ENCODE measurements around the gene HMOX1.

The HMOX1 gene

GRCh38 chr22:35409783-35410662 is 29.1 kb downstream of the HMOX1 start:
- no peak for DNase-seq

DNA sequence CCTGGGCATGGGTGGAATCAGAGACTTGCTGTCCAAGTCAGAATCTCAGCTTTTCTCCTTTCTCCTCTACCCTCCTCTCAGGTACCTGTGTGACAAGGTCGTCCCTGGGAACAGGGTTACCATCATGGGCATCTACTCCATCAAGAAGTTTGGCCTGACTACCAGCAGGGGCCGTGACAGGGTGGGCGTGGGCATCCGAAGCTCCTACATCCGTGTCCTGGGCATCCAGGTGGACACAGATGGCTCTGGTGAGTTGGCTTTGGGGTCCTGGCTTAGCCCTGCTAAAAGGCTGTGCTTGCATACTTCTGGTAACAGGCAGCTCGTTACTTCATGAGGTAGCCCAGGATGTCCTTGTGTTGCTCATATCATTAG is 29.8 kb downstream of the HMOX1 start:
- no peak for DNase-seq

DNA sequence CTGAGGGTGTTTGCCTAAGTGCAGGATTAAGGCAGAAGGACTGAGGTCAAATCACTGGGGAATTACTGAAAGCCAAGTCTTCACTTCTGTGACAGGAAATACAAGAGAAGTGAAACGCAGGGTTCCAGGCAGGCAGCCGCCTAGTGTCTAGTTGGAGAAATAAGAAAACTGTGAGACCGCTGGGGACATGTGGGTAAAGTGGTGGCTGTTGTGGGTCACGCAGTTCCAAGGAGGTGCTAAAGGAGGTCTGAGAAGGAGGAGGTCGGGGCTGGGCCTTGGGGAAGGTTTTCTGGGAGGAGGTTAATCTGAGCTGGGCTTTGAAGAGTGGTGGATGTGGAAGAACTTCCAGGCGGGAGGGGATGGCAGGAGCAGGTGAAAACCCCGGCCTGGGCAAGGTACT is 30.2 kb downstream of the HMOX1 start:
- no peak for DNase-seq

- DNase-seq = no peak
Observed at GRCh38 chr22:35413624-35414023, 32.7 kb downstream of the HMOX1 start.

GRCh38 chr22:35417606-35418005 is 36.7 kb downstream of the HMOX1 start:
- no peak for DNase-seq

- DNase-seq = no peak
Observed at GRCh38 chr22:35418088-35418487, 37.2 kb downstream of the HMOX1 start.

GRCh38 chr22:35418731-35419130 is 37.8 kb downstream of the HMOX1 start:
- DNase-seq = no peak

GRCh38 chr22:35419756-35420155 is 38.9 kb downstream of the HMOX1 start:
- no peak for DNase-seq

GRCh38 chr22:35421121-35421520 is 40.2 kb downstream of the HMOX1 start:
- no peak for DNase-seq

- no peak for DNase-seq
Observed at GRCh38 chr22:35422145-35422544, 41.2 kb downstream of the HMOX1 start.

GRCh38 chr22:35422936-35423335 is 42.0 kb downstream of the HMOX1 start:
- DNase-seq = no peak

DNA sequence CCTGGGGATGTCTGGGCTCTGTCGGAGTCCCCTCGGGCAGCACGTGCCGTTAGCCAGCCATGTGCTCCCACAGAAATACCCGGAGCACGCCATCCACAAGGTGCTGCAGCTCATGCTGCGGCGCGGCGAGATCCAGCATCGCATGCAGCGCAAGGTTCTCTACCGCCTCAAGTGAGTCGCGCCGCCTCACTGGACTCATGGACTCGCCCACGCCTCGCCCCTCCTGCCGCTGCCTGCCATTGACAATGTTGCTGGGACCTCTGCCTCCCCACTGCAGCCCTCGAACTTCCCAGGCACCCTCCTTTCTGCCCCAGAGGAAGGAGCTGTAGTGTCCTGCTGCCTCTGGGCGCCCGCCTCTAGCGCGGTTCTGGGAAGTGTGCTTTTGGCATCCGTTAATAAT is 43.2 kb downstream of the HMOX1 start:
- DNase-seq = no peak

GRCh38 chr22:35424761-35425160 is 43.9 kb downstream of the HMOX1 start:
- DNase-seq = no peak

GRCh38 chr22:35425546-35425945 is 44.6 kb downstream of the HMOX1 start:
- no peak for DNase-seq

- peak; percentile 78 for DNase-seq
Observed at GRCh38 chr22:35425971-35426800, 45.3 kb downstream of the HMOX1 start.

GRCh38 chr22:35426801-35427140 is 45.9 kb downstream of the HMOX1 start:
- no peak for DNase-seq

DNA sequence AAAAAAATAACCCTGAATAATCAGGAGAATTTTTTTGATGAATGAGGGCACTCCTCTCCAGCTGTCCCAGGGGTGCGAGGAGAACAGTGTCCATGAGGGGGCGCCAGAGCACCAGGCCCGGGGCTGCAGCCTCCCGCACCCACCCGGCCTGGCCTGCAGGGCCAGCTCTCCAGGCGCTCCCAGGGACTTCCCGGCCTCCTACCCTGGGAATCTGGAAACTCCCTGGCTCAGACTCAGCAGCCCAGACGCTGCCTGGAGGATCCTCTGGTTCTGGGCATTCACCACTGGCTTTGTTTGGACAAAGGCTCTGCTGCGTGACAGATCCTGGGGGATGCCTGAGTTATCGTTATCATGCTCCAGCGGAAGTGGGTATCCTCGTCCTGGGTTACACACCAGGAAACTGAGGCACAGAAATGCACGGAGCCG is 50.0 kb downstream of the HMOX1 start:
- peak; percentile 93 for DNase-seq

DNA sequence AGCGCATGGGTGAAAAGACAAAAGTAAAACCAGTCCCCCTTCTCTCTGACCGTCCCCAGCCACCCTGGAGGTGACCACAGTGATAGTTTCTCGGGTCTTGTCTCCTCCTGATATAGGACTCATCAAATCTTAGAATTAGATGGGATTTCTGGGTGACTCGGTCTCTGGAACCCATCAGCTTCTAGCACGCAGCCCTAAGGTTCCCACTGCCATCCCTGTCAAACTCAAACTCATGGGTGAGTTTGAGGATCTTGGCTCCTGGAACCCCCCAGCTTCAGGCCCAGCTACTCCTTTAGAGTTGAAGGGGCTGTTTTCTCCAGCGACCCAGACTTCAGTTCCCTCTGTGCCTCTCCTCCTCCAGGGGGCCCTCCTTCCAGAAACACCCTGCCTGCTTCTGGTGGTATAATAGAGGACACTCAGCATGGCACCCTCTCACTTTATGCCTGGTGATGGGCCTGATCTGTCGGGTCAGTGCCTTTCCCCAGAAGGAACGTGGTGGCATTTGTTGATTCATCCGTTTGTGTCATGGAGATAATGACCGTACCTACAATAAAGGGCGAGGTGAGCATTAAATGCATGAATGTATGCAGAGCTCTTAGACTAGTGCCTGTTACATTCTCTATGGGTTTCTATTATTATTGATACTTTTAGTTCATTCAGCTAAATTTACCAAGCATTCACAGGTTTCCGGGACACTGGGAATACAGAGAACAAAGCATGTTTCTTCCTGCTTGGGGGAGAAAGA is 50.8 kb downstream of the HMOX1 start:
- DNase-seq = no peak

DNA sequence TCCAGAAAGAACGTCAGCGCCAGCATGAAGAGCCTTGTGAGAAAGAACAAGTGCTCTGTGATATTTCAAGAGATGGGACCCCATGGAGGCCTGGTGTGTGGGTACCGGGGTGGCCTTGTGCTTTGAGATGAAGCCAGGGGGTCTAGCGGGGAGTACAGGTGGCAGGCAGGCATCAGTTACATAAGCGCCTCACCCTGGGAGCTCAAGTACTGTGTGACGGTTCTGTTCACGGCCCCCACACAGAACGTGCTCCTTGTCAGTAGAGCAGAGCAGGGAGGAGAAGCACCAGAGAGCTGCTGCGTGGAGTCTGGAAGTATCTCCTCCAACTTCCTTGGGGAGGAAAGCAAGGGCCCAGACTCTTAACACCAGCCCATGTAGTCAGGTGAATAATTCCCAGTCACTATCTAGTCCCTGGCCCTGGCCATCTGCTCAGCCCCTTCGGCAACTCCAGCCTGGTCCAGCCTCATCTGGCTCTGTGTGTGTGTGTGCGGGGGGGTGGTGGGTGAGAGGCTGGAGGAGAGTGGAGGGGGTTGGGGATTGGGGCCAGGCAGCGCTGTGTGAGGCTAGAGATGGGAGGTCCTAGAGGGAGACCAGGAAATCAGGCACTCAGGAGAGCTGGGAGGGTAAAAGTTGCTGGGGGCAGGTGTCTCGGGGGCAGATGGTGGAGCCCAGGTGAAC is 51.5 kb downstream of the HMOX1 start:
- DNase-seq = no peak

- DNase-seq = no peak
Observed at GRCh38 chr22:35434061-35434710, 53.3 kb downstream of the HMOX1 start.

GRCh38 chr22:35435201-35435740 is 54.4 kb downstream of the HMOX1 start:
- no peak for DNase-seq

DNA sequence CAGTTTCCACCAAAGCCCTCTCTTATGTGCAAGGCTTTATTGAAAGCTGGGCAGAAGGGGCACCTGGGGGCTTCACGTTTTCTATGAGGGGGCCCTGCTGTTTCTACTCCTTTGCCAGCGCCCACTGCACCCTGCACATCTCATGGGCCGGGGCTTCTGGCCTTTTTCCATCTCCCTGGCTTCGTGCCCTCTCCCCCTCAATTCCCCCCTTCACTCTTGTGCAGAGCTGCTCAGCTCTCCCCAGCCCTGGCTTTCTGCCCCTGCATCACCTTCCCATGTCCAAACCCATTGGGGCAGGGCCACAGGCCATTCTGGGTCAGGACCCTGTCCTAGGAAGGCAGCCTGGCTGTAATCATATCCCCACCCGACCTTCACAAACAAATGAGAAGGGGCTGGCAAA is 55.5 kb downstream of the HMOX1 start:
- no peak for DNase-seq

All from islet precursor cell (in vitro differentiated cells).